H1 (cell line): ENCODE data around the gene UBAP2. TPM values are rescaled to one million over a fixed set of nuclear protein-coding genes. Genes with fewer than 3 reads are reported as not detected.

ENCODE experiments used
- CTCF ChIA-PET: fragments of 300-600 bp; sonication (Branson Sonifier 250); formaldehyde crosslinking; loops from one replicate; lab custom pipeline; 2021; ENCODE audit not compliant: partially characterized antibody; lab: Charles Lee
- POLR2A ChIA-PET: fragments of 300-600 bp; sonication (Branson Sonifier 250); formaldehyde crosslinking; loops from one replicate; lab custom pipeline; 2021; ENCODE audit warnings: inconsistent platforms; ENCODE audit not compliant: partially characterized antibody; lab: Charles Lee
- DNase-seq, 2 experiments: peaks; one replicate each; pipeline versions ENCODE4 v3.0.0 to v3.0.0-alpha.2; 2010 to 2022; ENCODE audit warnings: low spot score in 2 of 2, low read depth in 1 of 2, mixed read lengths in 1 of 2
- FAIRE-seq: peaks from 2 replicates; lab custom pipeline; 2011; peaks lifted over from hg19 to GRCh38; lab: Jason Lieb, UNC
- H2AFZ ChIP-seq: 2 replicates; pipeline ENCODE4 v1.8.1; 2012; ENCODE audit warnings: low read length, inconsistent platforms
- H2AK5ac ChIP-seq: 2 replicates; pipeline ENCODE4 v1.6.1; 2013; ENCODE audit warnings: low read depth, low read length
- H2BK120ac ChIP-seq: replicated peaks from 2 replicates; pipeline ENCODE3; 2013; ENCODE audit warnings: low read depth, low read length, inconsistent platforms
- H2BK12ac ChIP-seq: 2 replicates; pipeline ENCODE4 v1.6.1; 2013; ENCODE audit warnings: low read depth, low read length
- H2BK15ac ChIP-seq: 2 replicates; pipeline ENCODE4 v1.6.1; 2013; ENCODE audit warnings: low read length
- H2BK20ac ChIP-seq: 2 replicates; pipeline ENCODE4 v1.6.1; 2013; ENCODE audit warnings: low read length
- H2BK5ac ChIP-seq: 2 replicates; pipeline ENCODE4 v1.6.1; 2013; ENCODE audit warnings: low read depth, low read length
- H3K14ac ChIP-seq: 2 replicates; pipeline ENCODE4 v1.6.1; 2013; ENCODE audit warnings: inconsistent platforms; ENCODE audit not compliant: insufficient read length
- H3K18ac ChIP-seq: 2 replicates; pipeline ENCODE4 v1.6.1; 2013; ENCODE audit warnings: low read length; ENCODE audit errors: extremely low read depth
- H3K23ac ChIP-seq: 2 replicates; pipeline ENCODE4 v1.6.1; 2013; ENCODE audit warnings: inconsistent platforms; ENCODE audit not compliant: insufficient read length
- H3K23me2 ChIP-seq: 2 replicates; pipeline ENCODE4 v1.6.1; 2013; ENCODE audit warnings: low read depth, low read length
- H3K27ac ChIP-seq: 2 replicates; pipeline ENCODE4 v1.6.1; 2011; ENCODE audit warnings: low read depth, low read length, inconsistent platforms
- H3K27me3 ChIP-seq, 4 experiments: replicated peaks in 1 of 4; 1 replicate in 1 of 4; 2 replicates in 3 of 4; pipeline versions ENCODE4 v1.6.1 to v1.8.1; 2011 to 2013; ENCODE audit warnings: low read length in 3 of 4, mild to moderate bottlenecking in 3 of 4, inconsistent platforms in 2 of 4, mixed read lengths in 2 of 4, moderate library complexity in 1 of 4; ENCODE audit not compliant: control insufficient read depth in 3 of 4, insufficient read depth in 3 of 4; ENCODE audit errors: extremely low read depth in 1 of 4
- H3K36me3 ChIP-seq, 4 experiments: 2 replicates each; pipeline versions ENCODE4 v1.6.1 to v1.8.1; 2011 to 2013; ENCODE audit warnings: mild to moderate bottlenecking in 4 of 4, low read length in 3 of 4, moderate library complexity in 2 of 4, control low read depth in 1 of 4, inconsistent platforms in 1 of 4; ENCODE audit not compliant: insufficient read depth in 4 of 4, control insufficient read depth in 2 of 4
- H3K4ac ChIP-seq: replicated peaks from 2 replicates; pipeline ENCODE3; 2013; ENCODE audit warnings: low read length, low read depth, mixed read lengths, inconsistent platforms; ENCODE audit not compliant: insufficient read length
- H3K4me1 ChIP-seq, 4 experiments: replicated peaks in 1 of 4; 1 replicate in 1 of 4; 2 replicates in 3 of 4; pipeline versions ENCODE4 v1.6.1 to v1.8.1; 2011 to 2013; ENCODE audit warnings: low read length in 3 of 4, inconsistent platforms in 2 of 4, mixed read lengths in 1 of 4; ENCODE audit not compliant: insufficient read depth in 4 of 4, control insufficient read depth in 3 of 4
- H3K4me2 ChIP-seq, 2 experiments: 2 replicates each; pipeline versions ENCODE4 v1.6.1 to v1.8.1; 2011 to 2013; ENCODE audit warnings: low read depth in 2 of 2, low read length in 2 of 2, control low read depth in 1 of 2, inconsistent platforms in 1 of 2, mild to moderate bottlenecking in 1 of 2; ENCODE audit not compliant: insufficient read depth in 1 of 2
- H3K4me3 ChIP-seq, 4 experiments: fragments of 200-600, 300-600 bp in 1 of 4; sonication (generic), shearing (Covaris generic), sonication (Bioruptor Twin) in 1 of 4; 2 replicates each; pipeline versions ENCODE4 v1.5.1 to v1.8.1; 2011 to 2016; ENCODE audit warnings: low read length in 4 of 4, low read depth in 3 of 4, control low read depth in 2 of 4, inconsistent platforms in 2 of 4, mild to moderate bottlenecking in 2 of 4, mixed read lengths in 1 of 4, moderate library complexity in 1 of 4; ENCODE audit not compliant: insufficient read depth in 2 of 4; ENCODE audit errors: extremely low read depth in 1 of 4
- H3K56ac ChIP-seq: replicated peaks from 2 replicates; pipeline ENCODE3; 2013; ENCODE audit warnings: low read depth, mild to moderate bottlenecking, mixed read lengths, low read length, inconsistent platforms; ENCODE audit not compliant: insufficient read length
- H3K79me1 ChIP-seq: 2 replicates; pipeline ENCODE4 v1.6.1; 2013; ENCODE audit warnings: low read depth, low read length, control low read depth
- H3K79me2 ChIP-seq, 2 experiments: 2 replicates each; pipeline versions ENCODE4 v1.6.1 to v1.8.1; 2012 to 2013; ENCODE audit warnings: low read length in 2 of 2, mild to moderate bottlenecking in 2 of 2, inconsistent platforms in 1 of 2; ENCODE audit not compliant: insufficient read depth in 2 of 2, control insufficient read depth in 1 of 2
- H3K9ac ChIP-seq, 4 experiments: replicated peaks in 1 of 4; 1 replicate in 1 of 4; 2 replicates in 3 of 4; pipeline versions ENCODE4 v1.6.1 to v1.8.1; 2011 to 2013; ENCODE audit warnings: low read depth in 3 of 4, low read length in 3 of 4, control low read depth in 2 of 4, mild to moderate bottlenecking in 2 of 4, moderate library complexity in 2 of 4, inconsistent platforms in 1 of 4; ENCODE audit errors: extremely low read depth in 1 of 4
- H3K9me3 ChIP-seq, 2 experiments: 2 replicates each; pipeline versions ENCODE4 v1.6.1 to v1.8.1; 2012 to 2013; ENCODE audit warnings: mild to moderate bottlenecking in 2 of 2, moderate library complexity in 2 of 2, control low read depth in 1 of 2, inconsistent platforms in 1 of 2, low read depth in 1 of 2, low read length in 1 of 2, mixed read lengths in 1 of 2; ENCODE audit not compliant: insufficient read depth in 2 of 2
- H4K20me1 ChIP-seq, 2 experiments: replicated peaks in 1 of 2; 2 replicates each; pipeline versions ENCODE3 to v1.8.1; 2011 to 2013; ENCODE audit warnings: inconsistent platforms in 2 of 2, low read length in 2 of 2, mild to moderate bottlenecking in 1 of 2; ENCODE audit not compliant: insufficient read depth in 2 of 2, control insufficient read depth in 1 of 2
- H4K5ac ChIP-seq: 2 replicates; pipeline ENCODE4 v1.6.1; 2013; ENCODE audit warnings: low read length, low read depth, mixed read lengths, inconsistent platforms; ENCODE audit not compliant: insufficient read length
- H4K8ac ChIP-seq: 2 replicates; pipeline ENCODE4 v1.8.0; 2013; ENCODE audit warnings: mild to moderate bottlenecking, moderate library complexity, low read length, inconsistent platforms; ENCODE audit not compliant: insufficient read depth; ENCODE audit errors: extremely low read depth
- H4K91ac ChIP-seq: replicated peaks from 2 replicates; pipeline ENCODE3; 2013; ENCODE audit warnings: low read length, mixed read lengths, inconsistent platforms; ENCODE audit not compliant: insufficient read length
- ATF2 ChIP-seq: IDR thresholded peaks from 2 replicates; pipeline ENCODE4 v1.6.1; 2012; ENCODE audit warnings: low read length, inconsistent platforms
- BACH1 ChIP-seq: IDR thresholded peaks from 2 replicates; pipeline ENCODE4 v1.6.1; 2012; ENCODE audit warnings: low read length, improper control_type of control experiment
- CBX8 ChIP-seq: fragments of 300-800, 300-1000 bp; sonication (generic); IDR thresholded peaks from 2 replicates; pipeline ENCODE4 v1.7.1; 2016; ENCODE audit warnings: low read depth, low read length, borderline replicate concordance
- CHD1 ChIP-seq: IDR thresholded peaks from 2 replicates; pipeline ENCODE4 v1.6.1; 2012; ENCODE audit warnings: low read depth, low read length, improper control_type of control experiment
- JUND ChIP-seq: IDR thresholded peaks from 2 replicates; pipeline ENCODE4 v1.6.1; 2011; ENCODE audit warnings: mild to moderate bottlenecking, improper control_type of control experiment, low read length
- KDM1A ChIP-seq: fragments of 200-600, 300-600 bp; sonication (generic); IDR thresholded peaks from 2 replicates; pipeline ENCODE4 v1.7.1; 2016; ENCODE audit warnings: mild to moderate bottlenecking, low read length, borderline replicate concordance
- NANOG ChIP-seq: IDR thresholded peaks from 2 replicates; pipeline ENCODE4 v1.6.1; 2011; ENCODE audit warnings: low read length, low read depth, mild to moderate bottlenecking, inconsistent platforms; ENCODE audit not compliant: insufficient read depth, poor library complexity, severe bottlenecking
- NRF1 ChIP-seq: IDR thresholded peaks from 2 replicates; pipeline ENCODE4 v1.6.1; 2011; ENCODE audit warnings: mild to moderate bottlenecking, low read depth, low read length, improper control_type of control experiment
- RAD21 ChIP-seq, 2 experiments: IDR thresholded peaks in 1 of 2; conservative IDR thresholded peaks in 1 of 2; 2 replicates each; pipeline ENCODE4 v1.6.1; 2011; ENCODE audit warnings: low read depth in 2 of 2, low read length in 2 of 2, improper control_type of control experiment in 1 of 2, inconsistent platforms in 1 of 2, mild to moderate bottlenecking in 1 of 2, moderate library complexity in 1 of 2
- SAP30 ChIP-seq: fragments of 300-600 bp; sonication (generic); IDR thresholded peaks from 2 replicates; pipeline ENCODE4 v1.7.1; 2012; ENCODE audit warnings: low read length, moderate library complexity, mild to moderate bottlenecking, inconsistent platforms; ENCODE audit not compliant: insufficient read depth, insufficient replicate concordance
- SIX5 ChIP-seq: IDR thresholded peaks from 2 replicates; pipeline ENCODE4 v1.6.1; 2011; ENCODE audit warnings: mild to moderate bottlenecking, low read depth, low read length
- SRF ChIP-seq: IDR thresholded peaks from 2 replicates; pipeline ENCODE4 v1.6.1; 2011; ENCODE audit warnings: mild to moderate bottlenecking, low read depth, low read length, moderate library complexity
- WGBS, 2 experiments: shearing (Covaris generic) in 1 of 2; methylation state at CpG; one replicate each; pipeline versions ENCODE4 v1.1.6 to v1.1.7; 2013 to 2015; ENCODE audit warnings: low lambda C conversion rate in 2 of 2, mixed read lengths in 2 of 2, inconsistent platforms in 1 of 2, low coverage in 1 of 2, missing lambda C conversion rate in 1 of 2; ENCODE audit not compliant: insufficient replicate concordance in 2 of 2, insufficient coverage in 1 of 2, insufficient read length in 1 of 2; ENCODE audit errors: extremely low coverage in 1 of 2, missing lambda C conversion rate in 1 of 2; 5-methylcytosine and 5-hydroxymethylcytosine counted together
- polyA plus RNA-seq, 7 experiments: library from polyadenylated mRNA; depleted of rRNA in 3 of 7; stranded (reverse) in 5 of 7; unstranded in 2 of 7; fragments of >200 nt in 5 of 7; fragments of 200-250 nt in 2 of 7; gene quantifications; 1 replicate in 5 of 7; 2 replicates in 1 of 7; 4 replicates in 1 of 7; pipeline versions ENCODE4 v1.2.1 to v1.2.3, GENCODE V29; 2011 to 2013; ENCODE audit warnings: missing spikeins in 2 of 7, mixed read lengths in 2 of 7
- total RNA-seq: library from RNA; stranded (reverse); fragmentation: NEBNext Ultra II Directional; extraction: Animal tissue kit (Norgen Biotek cat#: 25700); gene quantifications from 2 replicates; pipeline ENCODE4 v1.2.1, GENCODE V29; 2021

UBAP2 gene
- total and polyA plus RNA-seq, 2 of the 8 experiments (the other 6 are each of a cell fraction or from before 2014, with no cell fraction given), result 75.0 to 81.4 TPM

GRCh38 chr9:34096751-34097150 lies 48.1 kb upstream of the UBAP2 start:
- Histone ChIP-seq H2AFZ (no peak overlapping the region), H3K79me1 (no peaks in the 10 kb centered on the region), H3K36me3 (peaks cover 14 to 54% (median 44%) of the 10 kb centered on the region in 4 experiments), H3K23me2 (no peaks in the 10 kb centered on the region), H3K27ac (no peak overlapping the region), H2BK120ac (no peak overlapping the region), H3K4ac (no peak overlapping the region), H3K23ac (no peak overlapping the region), H3K9ac (no peak overlapping the region), H3K9me3 (no peaks in the 10 kb centered on the region), H3K79me2 (no peaks in the 10 kb centered on the region), H3K56ac (no peak overlapping the region), H3K18ac (no peak overlapping the region), H3K4me2 (no peak overlapping the region), H3K14ac (no peak overlapping the region), H2BK12ac (no peak overlapping the region), H2AK5ac (no peak overlapping the region), H2BK5ac (no peak overlapping the region), H3K27me3 (no peaks in the 10 kb centered on the region), H4K5ac (no peak overlapping the region), H3K4me3 (no peak overlapping the region), H2BK15ac (no peak overlapping the region), H3K4me1 (no peaks in the 10 kb centered on the region), H4K20me1 (peaks cover 0 to 2% of the 10 kb centered on the region in 2 experiments), H4K91ac (no peak overlapping the region), H2BK20ac (no peak overlapping the region), H4K8ac (no peak overlapping the region)
- CTCF ChIA-PET, result no interaction called here
- 89% methylated on average over 4 of the region's 4 CpGs; no CpG with 5 or more reads in 1 of the 2 experiments for WGBS, 2 experiments
- POLR2A ChIA-PET, result interaction anchor here (0.6 kb wide), 1 partner anchor 22 kb away, joined by 4 read pairs; no protein-coding TSS in a partner anchor
- DNase-seq, result no peak
- FAIRE-seq, result no peak
- TF ChIP-seq NANOG (no peak), BACH1 (no peak), CHD1 (no peak), RAD21 (IDR thresholded peaks at IDR 0.05 in 1 of 2, conservative IDR thresholded peaks at IDR 0.05 in 1 of 2; ENCODE audit: low read depth in 2 of 2, low read length in 2 of 2) (no peak), NRF1 (no peak), SIX5 (no peak), CBX8 (no peak), KDM1A (no peak), ATF2 (no peak), SAP30 (no peak), SRF (no peak), JUND (no peak)
